Measurements from ENCODE around the gene UTRN.

GRCh38 chr6:144321839-144322591 lies 36.9 kb downstream of the UTRN start:
- no peak for TF ChIP-seq CTCF (IDR thresholded peaks at IDR 0.05)
- TF ChIP-seq POLR2AphosphoS5 (IDR thresholded peaks at IDR 0.05), result no peak

Measured in breast epithelium (tissue), 3 donors.